Bone marrow (tissue), 2 donors: ENCODE measurements around the gene BICD1.

Experiments used
- DNase-seq, 2 donors: peaks; one replicate each; lab custom pipeline; 2025; lab: John Stamatoyannopoulos, UW

Gene BICD1

GRCh38 chr12:32277774-32278173, 171.1 kb downstream of the BICD1 start:
- no peak for DNase-seq

GRCh38 chr12:32281098-32281497, 174.5 kb downstream of the BICD1 start:
- DNase-seq = no peak

DNA sequence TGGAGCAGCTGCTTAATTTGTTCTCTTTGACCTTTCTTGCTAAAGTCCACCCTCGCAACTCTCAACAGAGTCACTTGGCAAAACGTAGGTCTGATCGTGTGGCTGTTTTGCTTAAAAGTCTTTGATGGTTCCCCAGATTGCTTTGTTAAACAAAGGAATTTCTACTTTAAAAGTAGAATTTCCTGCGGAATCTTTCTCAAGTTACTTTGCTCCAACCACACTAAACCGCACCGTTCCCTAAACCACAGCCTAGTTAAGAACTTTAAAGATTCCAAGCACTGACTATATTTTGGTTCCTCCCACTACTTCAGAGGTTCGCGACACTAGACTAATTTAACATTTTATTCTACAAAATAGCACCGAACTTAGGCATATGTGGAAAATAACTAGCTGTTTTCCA, 177.9 kb downstream of the BICD1 start:
- DNase-seq = no peak

DNA sequence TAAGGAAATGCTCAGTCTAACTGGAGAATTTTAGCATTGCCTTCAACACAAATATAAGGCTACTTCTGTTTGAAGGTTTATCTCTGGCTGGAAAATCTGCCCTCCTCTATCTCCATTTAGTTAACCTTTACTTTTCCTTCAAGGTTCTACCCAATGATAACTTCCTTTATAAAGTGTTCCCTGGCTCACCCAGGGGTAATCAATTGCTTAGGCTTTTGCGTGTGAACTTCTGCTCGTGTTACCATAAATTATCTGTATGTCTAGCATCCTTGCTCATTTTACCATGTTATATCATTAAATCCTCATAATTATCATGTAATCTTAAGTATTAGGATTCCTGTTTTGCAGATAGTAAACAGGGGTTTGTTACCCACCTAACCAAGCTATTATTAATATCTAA, 178.4 kb downstream of the BICD1 start:
- DNase-seq = no peak

DNA sequence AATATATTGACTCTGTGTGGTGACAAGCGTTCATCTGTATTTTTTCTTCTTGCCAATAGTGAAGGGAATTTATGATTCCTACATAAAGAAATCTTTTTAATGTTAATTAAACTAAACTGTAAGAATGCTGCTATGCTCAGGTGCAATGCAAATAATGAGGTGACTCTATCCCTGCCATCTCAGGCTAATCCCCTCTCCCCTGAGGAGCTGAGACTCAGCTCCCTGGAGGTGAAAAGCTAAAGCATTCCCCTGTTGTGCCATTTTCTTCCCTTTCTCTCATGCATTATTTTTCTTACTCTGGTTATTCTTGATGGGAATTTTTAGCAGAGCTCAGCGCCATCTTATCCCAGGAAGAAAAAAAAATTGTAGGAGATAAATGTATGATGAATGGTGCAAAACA, 178.8 kb downstream of the BICD1 start:
- no peak for DNase-seq

DNA sequence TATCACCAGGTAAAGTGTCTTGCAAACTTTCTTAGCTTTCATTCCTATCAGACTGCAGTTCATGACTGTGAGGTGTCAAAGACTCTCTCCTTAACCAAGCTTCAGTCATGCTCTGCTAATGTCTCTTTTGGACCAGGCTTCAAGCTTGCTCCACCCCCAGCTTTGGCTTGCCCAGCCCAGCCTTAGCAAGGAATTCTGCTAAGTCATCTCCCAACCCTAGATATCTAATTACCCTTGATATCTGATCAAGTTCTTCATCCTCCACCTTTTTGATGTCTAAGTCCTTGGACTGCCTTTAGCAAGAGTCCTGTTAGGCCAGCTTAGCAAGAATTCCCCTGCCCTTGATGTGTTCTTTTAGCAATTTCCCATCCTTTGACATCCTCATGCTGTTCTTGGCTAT, 183.8 kb downstream of the BICD1 start:
- no peak for DNase-seq

- DNase-seq = no peak
Measured at GRCh38 chr12:32292151-32292550, 185.5 kb downstream of the BICD1 start.

DNA sequence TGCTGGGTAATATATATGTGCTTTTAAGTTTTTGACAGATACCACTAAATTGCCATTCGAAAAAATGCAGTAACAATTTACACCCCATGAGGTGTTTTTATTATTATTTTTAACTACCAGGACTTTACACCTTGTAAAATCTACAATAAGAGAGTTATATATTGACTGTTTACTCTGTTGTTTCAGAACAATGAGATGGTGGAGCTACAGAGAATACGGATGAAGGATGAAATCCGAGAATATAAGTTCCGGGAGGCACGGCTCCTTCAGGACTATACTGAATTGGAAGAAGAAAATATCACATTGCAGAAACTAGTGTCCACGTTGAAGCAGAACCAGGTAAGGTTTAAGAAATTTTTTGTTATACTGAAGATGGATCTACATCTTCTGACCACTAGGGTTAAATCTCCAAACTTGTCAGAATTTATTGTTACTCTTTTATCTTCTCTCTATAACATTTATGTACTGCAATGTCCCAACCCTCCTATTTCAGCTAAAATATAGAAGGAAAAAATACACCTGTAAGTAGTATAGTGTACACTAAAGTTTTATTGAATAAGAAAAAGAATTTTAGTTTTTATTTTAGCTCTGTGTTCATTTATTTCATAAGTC, 187.3 kb downstream of the BICD1 start:
- no peak for DNase-seq

DNA sequence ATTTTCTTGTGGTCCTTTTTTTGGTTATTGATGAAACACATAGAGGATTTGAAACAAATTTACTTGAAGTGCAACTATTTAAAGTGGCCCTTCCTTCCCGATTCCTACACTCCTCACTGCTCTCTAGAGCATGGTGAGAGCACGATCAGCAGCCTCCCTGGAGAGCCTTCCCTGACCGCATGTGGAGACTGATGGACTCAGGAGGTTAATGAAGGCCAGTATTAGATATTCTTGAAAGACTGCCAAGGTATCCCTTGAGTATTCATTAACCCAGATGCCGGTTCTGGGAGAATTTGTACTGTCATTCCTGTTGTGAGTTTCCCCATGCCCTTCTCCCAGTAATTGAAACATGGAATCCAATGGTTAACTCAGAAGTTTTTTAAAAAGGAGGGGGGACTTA, 189.9 kb downstream of the BICD1 start:
- no peak for DNase-seq

DNA sequence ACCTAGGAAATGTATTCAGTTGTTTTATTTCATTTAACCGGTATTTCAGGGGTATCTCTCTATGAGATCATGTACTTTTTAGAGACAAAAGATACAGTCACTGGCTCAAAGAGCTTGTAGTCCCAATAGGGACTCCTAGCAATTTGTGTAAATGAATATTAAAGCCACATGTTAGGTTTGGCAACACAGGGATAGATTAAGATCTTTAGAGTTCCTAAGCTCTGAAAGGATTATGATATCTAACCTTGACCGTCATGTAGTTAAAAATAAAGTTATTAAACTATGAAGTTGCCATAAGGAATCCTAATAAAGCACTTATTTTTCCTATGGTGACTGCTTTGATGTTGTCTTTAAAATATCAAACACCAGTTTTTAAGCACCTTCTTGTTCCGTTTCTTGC, 192.3 kb downstream of the BICD1 start:
- DNase-seq = no peak

DNA sequence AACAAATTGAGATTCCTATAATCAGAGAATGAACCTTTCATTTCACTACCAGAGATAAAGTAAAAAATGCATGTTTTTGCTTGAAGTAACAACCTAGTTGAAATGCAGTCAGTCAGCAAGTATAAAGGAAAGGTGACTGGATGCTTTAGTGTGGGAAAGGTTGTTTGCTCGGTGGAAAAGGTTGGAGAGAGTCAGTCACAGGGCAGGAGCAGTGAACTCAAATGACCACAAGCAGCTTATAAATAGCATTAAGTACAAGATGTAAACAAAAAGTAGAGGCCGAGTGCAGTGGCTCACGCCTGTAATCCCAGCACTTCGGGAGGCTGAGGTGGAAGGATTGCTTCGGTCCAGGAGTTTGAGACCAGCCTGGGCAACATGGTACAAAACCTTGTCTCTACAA, 194.6 kb downstream of the BICD1 start:
- DNase-seq = no peak

GRCh38 chr12:32302218-32303173, 195.8 kb downstream of the BICD1 start:
- peak in 1 of 2 donors; percentile 53 for DNase-seq

DNA sequence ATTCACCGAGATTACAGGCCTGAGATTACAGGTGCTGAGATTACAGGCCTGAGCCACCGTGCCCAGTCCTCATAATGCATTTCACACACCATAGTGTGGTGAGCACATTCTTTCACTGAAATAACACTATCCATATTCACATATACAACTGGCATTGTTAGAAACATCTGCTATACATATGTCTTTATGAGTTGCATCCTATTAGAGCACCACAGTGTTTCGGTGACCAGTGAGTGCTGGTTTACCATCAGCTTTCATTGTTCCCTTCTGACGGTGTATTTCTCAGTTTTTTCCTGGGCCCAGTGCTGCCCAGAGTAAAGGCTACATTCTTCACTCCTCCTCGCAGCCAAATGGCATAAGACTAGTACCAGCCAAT, 196.5 kb downstream of the BICD1 start:
- no peak for DNase-seq

DNA sequence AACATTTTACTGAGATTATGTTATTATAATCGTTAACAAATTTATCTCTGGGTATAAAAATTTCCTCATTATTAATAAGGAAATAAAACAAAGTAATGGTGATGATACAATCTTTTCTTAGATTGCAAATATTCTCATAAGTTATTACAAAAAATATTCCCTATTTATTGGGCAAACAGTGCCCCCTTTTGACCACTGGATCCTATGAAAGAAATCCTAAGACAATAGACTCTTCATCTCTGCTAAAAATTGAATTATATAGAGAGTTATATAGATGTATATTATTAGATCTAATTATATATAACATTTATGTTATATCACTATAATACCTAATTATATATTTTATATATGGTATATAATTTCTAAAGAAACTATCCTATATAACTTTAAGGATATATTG, 198.5 kb downstream of the BICD1 start:
- peak in 1 of 2 donors; percentile 10 for DNase-seq

GRCh38 chr12:32307326-32307725, 200.7 kb downstream of the BICD1 start:
- no peak for DNase-seq

- no peak for DNase-seq
Measured at GRCh38 chr12:32309811-32310736, 203.4 kb downstream of the BICD1 start.

GRCh38 chr12:32312049-32312670, 205.5 kb downstream of the BICD1 start:
- DNase-seq = peak in 1 of 2 donors; percentile 60

DNA sequence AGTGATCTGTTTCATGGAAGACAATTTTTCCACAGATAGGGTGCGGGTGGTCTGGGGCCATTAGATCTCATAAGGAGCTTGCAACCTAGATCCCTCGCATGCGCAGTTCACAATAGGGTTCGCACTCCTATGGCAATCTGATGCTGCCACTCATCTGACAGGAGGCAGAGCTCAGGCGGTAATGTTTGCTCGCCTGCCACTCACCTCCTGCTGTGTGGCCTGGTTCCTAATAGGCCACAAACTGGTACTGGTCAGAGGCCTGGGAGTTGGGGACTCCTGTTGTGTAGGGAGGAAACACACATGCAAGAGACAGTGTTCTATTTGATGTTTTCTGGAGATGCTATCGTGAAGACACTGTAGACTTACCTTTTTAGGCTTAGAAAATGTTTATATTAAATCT, 215.7 kb downstream of the BICD1 start:
- DNase-seq = no peak

DNA sequence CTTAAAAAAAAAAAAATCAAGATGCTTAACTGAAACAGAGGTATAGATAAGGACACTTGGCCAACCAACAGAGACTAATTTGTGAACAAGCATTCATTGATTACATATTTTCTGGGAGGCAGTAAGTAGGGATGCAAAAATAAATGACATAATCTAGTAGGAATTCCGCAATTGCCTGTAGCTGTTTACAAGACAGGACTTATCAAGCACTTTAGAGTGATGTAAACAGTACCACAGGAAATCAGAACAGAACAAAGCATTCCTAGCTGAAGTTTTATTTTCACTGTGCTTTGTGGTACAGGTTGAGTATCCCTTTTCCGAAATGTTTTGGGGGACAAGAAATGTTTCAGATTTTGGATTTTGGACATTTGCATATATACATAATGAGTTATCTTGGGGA, 224.5 kb downstream of the BICD1 start:
- no peak for DNase-seq

DNA sequence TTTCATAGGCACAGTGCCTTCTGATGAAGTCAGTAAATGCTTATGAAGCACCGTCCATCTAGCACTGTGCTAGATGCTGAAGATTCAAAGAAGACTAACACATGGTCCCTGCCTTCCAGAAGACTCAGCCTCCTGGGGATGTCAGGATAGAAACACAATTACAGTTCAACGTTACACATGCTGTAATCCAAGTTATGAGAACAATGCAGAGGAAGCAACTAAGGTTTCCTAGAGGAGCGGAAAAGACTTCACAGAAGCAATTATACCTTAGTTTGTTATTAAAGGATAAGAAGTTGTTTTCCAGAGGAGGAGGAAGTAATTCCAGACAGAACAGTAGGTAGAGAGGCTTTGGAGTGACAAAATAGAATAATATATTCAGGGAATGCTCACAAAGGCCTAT, 225.8 kb downstream of the BICD1 start:
- no peak for DNase-seq

GRCh38 chr12:32334371-32334777, 227.7 kb downstream of the BICD1 start:
- DNase-seq = no peak

GRCh38 chr12:32336261-32336660, 229.6 kb downstream of the BICD1 start:
- DNase-seq = no peak
